Cardiac ventricle fibroblast (primary cell): ENCODE results near the gene MASP2. TPM values are rescaled to one million over a fixed set of nuclear protein-coding genes. Genes with fewer than 3 reads are reported as not detected.

Source experiments
- total RNA-seq: library from RNA; depleted of rRNA; stranded (reverse); fragments of >200 nt; gene quantifications from 2 replicates; pipeline ENCODE4 v1.2.3, GENCODE V29; 2015

Gene MASP2
- total RNA-seq = not detected in 2 replicates

DNA sequence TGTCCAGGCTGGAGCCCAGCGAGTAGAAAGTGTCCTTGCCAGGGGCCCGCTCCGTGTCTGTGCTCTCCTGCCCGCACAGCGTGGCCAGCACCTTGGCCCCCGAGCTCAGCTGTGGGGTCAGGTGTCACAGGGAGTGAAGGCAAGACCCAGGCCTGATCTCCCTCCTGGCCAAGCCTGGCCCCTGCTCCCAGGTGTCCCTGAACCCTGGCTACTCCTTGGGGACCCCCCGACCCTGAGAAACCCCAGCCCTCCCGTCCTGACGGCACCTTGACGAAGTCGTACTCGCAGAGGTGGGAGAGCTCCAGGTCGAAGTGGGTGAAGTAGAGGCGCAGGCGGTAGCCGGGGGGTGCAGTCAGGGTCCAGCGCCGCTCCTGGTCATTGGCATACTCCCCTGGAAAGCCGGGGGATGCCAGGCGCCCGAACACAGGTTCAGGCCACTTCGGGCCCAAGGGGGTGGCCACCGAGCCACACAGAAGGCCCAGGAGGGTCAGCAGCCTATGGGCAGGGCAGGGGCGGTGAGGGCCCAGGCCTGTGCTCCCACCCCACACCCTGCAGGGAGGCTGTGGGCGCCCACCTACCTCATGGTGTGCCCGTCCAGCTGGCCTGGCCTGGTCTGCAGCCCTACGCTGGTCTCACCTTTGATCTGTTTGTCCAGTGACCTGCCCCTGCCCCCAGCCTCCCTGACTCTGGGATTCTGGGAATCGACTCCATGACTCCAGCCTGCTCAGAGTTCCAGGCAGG, at the start of gene MASP2:
Gene MASP2 (minus strand): TSS at position 615 of the 741 bp plus-strand sequence. CDS start 32 bp downstream, at position 583.

DNA sequence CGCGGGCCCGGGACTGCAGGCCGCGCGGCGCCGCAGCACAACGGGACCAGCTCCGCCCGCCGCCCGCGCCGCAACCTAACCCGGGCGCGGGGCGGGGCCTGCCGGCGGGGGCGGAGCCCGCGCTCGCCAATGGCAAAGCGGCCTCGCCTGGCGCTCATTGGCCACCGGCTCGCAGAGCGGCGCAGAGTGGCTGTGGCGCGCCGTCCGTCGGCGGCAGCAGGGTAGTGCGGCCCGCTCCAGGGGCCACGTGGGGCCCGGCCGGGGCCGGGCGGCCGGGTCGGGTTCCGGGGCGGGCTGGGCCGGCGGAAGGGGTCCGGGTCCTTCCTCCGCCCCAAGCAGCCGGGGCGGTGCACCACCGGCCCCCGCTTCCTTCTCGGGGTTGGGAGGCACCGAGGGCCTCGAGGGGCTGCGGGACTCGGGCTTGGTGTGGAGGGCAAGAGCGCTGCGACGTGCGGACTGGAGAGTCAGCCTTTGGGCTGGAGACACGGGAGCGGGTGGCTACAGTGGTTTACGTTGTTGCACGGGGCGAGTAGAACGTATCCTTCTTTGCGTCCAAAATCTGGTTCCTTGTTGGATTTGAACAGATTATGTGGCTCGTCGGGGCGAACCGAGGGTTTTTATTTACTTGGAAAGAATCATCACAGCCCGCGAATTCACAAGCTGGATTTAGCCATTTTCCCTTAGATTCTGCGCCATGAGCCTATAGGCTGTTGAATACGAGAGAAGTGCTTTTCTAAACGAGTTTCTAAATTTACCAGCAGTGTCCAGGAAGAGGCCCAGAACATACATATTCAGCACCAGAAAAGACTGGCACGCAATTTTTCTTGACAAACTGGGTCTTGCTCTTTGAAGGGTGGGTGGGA, 13.2 kb upstream of the MASP2 start, which contains the start of gene SRM:
Gene SRM (minus strand): TSS at position 51 of the 863 bp plus-strand sequence. CDS start 75 bp downstream, outside the sequence.

DNA sequence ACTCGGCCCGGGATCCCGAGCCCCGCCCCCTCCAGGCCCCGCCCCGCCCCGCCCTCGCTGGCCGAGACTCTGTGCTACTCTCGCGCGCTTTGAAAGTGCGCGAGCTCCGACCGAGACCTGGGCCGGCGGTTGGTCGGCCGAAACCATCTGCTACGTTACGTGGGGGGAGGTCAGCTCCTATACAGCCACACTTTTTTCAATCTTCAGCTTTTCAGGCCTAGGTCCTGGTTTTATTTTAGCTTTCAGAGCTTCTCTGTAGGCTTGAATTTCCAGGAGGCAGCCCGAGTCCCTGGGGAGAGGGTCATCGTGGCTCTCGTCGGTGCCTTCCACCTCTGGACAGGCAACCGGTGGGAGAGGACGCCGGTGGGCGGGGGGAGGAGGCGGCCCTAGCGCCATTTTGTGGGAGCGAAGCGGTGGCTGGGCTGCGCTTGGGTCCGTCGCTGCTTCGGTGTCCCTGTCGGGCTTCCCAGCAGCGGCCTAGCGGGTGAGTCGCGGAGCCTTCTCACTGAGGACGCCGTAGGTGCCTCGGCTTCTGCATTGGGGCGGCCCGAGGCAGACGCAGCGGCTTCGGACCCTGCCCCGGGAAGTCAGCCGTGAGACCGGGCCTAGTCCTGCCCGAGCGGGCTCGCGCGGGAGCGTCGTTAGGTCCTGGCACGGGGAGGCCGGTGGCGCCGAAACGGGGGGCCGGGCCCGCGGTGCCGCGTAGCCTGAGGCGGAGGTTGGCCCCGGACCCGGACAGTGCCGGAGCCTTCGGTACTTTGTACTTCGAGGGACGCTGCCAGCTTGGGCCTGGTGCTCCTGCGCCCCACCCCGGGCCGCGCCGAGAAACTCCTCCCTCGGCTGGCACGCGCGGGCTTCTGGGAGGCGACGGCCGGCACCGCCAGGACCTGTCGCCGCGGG, 34.5 kb downstream of the MASP2 start, which contains the start of gene TARDBP:
Gene TARDBP (plus strand): TSS at position 395 of the 900 bp plus-strand sequence. CDS start 1,074 bp downstream, outside the sequence.

Other genes with a start within 250 kb of the MASP2 start
- 86.7 and 103 TPM in 2 replicates for gene TARDBP, start 34.6 kb downstream of the MASP2 start, total RNA-seq
- gene SRM, start 12.8 kb upstream of the MASP2 start, total RNA-seq = 71.7 and 84.4 TPM in 2 replicates
- gene EXOSC10, start 52.6 kb upstream of the MASP2 start, total RNA-seq = 37.8 and 40.4 TPM in 2 replicates
- gene ANGPTL7, start 142.1 kb upstream of the MASP2 start, total RNA-seq = 0.34 TPM in 1 of 2 replicates, not detected in the other
- 18.0 and 22.0 TPM in 2 replicates for gene MTOR, start 215.3 kb upstream of the MASP2 start, total RNA-seq
- 7.5 and 8.4 TPM in 2 replicates for gene UBIAD1, start 226.0 kb upstream of the MASP2 start, total RNA-seq